GM23338 (cell line): ENCODE results near the gene TMEM87B.

ENCODE experiments used
- CREB1 ChIP-seq: fragments of 250-450 bp; sonication (Bioruptor Pico); IDR thresholded peaks from 2 replicates; pipeline ENCODE4 v1.5.0; 2020; ENCODE audit warnings: low read depth, mild to moderate bottlenecking, moderate library complexity
- EZH2 ChIP-seq: fragments of 200-600 bp; sonication (generic); IDR thresholded peaks from one replicate; pipeline ENCODE4 v1.8.0; 2017; ENCODE audit warnings: antibody characterized with exemption, mild to moderate bottlenecking, low read depth; ENCODE audit not compliant: unreplicated experiment
- EZH2phosphoT487 ChIP-seq: fragments of 200-600 bp; sonication (generic); IDR thresholded peaks from one replicate; pipeline ENCODE4 v1.8.1; 2018; ENCODE audit warnings: antibody characterized with exemption; ENCODE audit not compliant: unreplicated experiment
- NANOG ChIP-seq: IDR thresholded peaks from 2 replicates; pipeline ENCODE4 v1.6.1; 2016; ENCODE audit warnings: antibody characterized with exemption, borderline replicate concordance
- POLR2AphosphoS5 ChIP-seq: IDR thresholded peaks from 2 replicates; pipeline ENCODE4 v1.6.1; 2016; ENCODE audit warnings: antibody characterized with exemption, low read depth
- ZNF114 ChIP-seq: fragments of 250-450 bp; sonication (Bioruptor Pico); IDR thresholded peaks from 2 replicates; pipeline ENCODE4 v1.5.0; 2020; ENCODE audit warnings: mild to moderate bottlenecking, moderate library complexity
- ZNF331 ChIP-seq: fragments of 250-450 bp; sonication (Bioruptor Pico); IDR thresholded peaks from 2 replicates; pipeline ENCODE4 v1.5.0; 2020; ENCODE audit warnings: low read depth, mild to moderate bottlenecking, moderate library complexity
- TF ChIP-seq, protein P1 (sequence below), 2 experiments: fragments of 200-600 bp in 1 of 2; sonication (generic) in 1 of 2; conservative IDR thresholded peaks; 2 replicates each; pipeline versions ENCODE4 v1.5.1 to v1.6.1; 2016 to 2017; ENCODE audit warnings: antibody characterized with exemption in 2 of 2, low read depth in 2 of 2, mild to moderate bottlenecking in 2 of 2, moderate library complexity in 1 of 2
- TF ChIP-seq, protein P2 (sequence below): IDR thresholded peaks from one replicate; pipeline ENCODE4 v1.6.1; 2018; ENCODE audit warnings: antibody characterized with exemption; ENCODE audit not compliant: unreplicated experiment
- TF ChIP-seq, protein P3 (sequence below): IDR thresholded peaks from 2 replicates; pipeline ENCODE4 v1.6.1; 2016; ENCODE audit warnings: antibody characterized with exemption

DNA sequence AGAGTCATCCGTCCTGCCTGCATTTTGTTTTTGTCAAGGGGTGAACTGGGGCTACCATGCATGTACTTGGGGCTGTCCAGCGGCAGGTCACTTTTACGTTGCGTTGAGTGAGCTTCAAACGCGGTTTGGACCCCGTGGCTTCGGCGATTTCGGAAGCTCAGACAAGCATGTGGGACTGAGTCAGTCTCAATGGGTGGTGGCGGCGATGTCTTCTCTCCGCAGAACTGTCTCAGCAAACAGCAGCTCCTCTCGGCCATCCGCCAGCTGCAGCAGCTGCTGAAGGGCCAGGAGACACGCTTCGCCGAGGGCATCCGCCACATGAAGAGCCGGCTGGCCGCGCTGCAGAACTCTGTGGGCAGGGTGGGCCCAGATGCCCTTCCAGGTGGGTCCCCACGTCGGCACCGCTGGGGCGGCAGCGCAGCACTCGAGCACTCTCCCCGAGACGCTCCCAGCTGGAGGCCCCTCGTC, 104.4 kb downstream of the TMEM87B start:
- TF ChIP-seq, protein P1, sequence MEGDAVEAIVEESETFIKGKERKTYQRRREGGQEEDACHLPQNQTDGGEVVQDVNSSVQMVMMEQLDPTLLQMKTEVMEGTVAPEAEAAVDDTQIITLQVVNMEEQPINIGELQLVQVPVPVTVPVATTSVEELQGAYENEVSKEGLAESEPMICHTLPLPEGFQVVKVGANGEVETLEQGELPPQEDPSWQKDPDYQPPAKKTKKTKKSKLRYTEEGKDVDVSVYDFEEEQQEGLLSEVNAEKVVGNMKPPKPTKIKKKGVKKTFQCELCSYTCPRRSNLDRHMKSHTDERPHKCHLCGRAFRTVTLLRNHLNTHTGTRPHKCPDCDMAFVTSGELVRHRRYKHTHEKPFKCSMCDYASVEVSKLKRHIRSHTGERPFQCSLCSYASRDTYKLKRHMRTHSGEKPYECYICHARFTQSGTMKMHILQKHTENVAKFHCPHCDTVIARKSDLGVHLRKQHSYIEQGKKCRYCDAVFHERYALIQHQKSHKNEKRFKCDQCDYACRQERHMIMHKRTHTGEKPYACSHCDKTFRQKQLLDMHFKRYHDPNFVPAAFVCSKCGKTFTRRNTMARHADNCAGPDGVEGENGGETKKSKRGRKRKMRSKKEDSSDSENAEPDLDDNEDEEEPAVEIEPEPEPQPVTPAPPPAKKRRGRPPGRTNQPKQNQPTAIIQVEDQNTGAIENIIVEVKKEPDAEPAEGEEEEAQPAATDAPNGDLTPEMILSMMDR (conservative IDR thresholded peaks at IDR 0.05; ENCODE audit: low read depth in 2 of 2): no peak
- TF ChIP-seq EZH2 (no peak), POLR2AphosphoS5 (no peak), ZNF114 (CRISPR knock-in tag) (no peak), CREB1 (CRISPR knock-in tag) (no peak), ZNF331 (CRISPR knock-in tag) (no peak), NANOG (no peak), EZH2phosphoT487 (no peak)
- TF ChIP-seq, protein P2, sequence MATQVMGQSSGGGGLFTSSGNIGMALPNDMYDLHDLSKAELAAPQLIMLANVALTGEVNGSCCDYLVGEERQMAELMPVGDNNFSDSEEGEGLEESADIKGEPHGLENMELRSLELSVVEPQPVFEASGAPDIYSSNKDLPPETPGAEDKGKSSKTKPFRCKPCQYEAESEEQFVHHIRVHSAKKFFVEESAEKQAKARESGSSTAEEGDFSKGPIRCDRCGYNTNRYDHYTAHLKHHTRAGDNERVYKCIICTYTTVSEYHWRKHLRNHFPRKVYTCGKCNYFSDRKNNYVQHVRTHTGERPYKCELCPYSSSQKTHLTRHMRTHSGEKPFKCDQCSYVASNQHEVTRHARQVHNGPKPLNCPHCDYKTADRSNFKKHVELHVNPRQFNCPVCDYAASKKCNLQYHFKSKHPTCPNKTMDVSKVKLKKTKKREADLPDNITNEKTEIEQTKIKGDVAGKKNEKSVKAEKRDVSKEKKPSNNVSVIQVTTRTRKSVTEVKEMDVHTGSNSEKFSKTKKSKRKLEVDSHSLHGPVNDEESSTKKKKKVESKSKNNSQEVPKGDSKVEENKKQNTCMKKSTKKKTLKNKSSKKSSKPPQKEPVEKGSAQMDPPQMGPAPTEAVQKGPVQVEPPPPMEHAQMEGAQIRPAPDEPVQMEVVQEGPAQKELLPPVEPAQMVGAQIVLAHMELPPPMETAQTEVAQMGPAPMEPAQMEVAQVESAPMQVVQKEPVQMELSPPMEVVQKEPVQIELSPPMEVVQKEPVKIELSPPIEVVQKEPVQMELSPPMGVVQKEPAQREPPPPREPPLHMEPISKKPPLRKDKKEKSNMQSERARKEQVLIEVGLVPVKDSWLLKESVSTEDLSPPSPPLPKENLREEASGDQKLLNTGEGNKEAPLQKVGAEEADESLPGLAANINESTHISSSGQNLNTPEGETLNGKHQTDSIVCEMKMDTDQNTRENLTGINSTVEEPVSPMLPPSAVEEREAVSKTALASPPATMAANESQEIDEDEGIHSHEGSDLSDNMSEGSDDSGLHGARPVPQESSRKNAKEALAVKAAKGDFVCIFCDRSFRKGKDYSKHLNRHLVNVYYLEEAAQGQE: no peak
- TF ChIP-seq, protein P3, sequence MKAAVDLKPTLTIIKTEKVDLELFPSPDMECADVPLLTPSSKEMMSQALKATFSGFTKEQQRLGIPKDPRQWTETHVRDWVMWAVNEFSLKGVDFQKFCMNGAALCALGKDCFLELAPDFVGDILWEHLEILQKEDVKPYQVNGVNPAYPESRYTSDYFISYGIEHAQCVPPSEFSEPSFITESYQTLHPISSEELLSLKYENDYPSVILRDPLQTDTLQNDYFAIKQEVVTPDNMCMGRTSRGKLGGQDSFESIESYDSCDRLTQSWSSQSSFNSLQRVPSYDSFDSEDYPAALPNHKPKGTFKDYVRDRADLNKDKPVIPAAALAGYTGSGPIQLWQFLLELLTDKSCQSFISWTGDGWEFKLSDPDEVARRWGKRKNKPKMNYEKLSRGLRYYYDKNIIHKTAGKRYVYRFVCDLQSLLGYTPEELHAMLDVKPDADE: no peak
